HG02852 (cell line): ENCODE data around the gene LSM3.
"Not testable (repeated sequence)": the region's sequence is repeated elsewhere in the genome, so short reads cannot be mapped to it uniquely, and the experiment has no call there.

Experiments used
- ATAC-seq: cut with Tn5 transposase; IDR thresholded peaks from one replicate; pipeline ENCODE4 v1.9.1; 2021; ENCODE audit warnings: mild to moderate bottlenecking, moderate library complexity; ENCODE audit not compliant: unreplicated experiment

Gene LSM3

GRCh38 chr3:14216257-14217048, 37.8 kb downstream of the LSM3 start:
- no peak for ATAC-seq

GRCh38 chr3:14218355-14218754, 39.7 kb downstream of the LSM3 start:
- ATAC-seq, result no peak

- ATAC-seq, result no peak
Observed at GRCh38 chr3:14220933-14221332, 42.3 kb downstream of the LSM3 start.

GRCh38 chr3:14221902-14222301, 43.3 kb downstream of the LSM3 start:
- ATAC-seq, result no peak

- ATAC-seq, result no peak
Observed at GRCh38 chr3:14222457-14222856, 43.8 kb downstream of the LSM3 start.

- ATAC-seq, result no peak
Observed at GRCh38 chr3:14222900-14223594, 44.4 kb downstream of the LSM3 start.

- no peak for ATAC-seq
Observed at GRCh38 chr3:14223595-14223994, 45.0 kb downstream of the LSM3 start.

GRCh38 chr3:14224895-14225294, 46.3 kb downstream of the LSM3 start:
- ATAC-seq, result no peak

- ATAC-seq, result no peak
Observed at GRCh38 chr3:14225421-14225820, 46.8 kb downstream of the LSM3 start.

GRCh38 chr3:14226351-14226750, 47.7 kb downstream of the LSM3 start:
- not testable (repeated sequence) for ATAC-seq

- ATAC-seq, result no peak
Observed at GRCh38 chr3:14227856-14228255, 49.2 kb downstream of the LSM3 start.

GRCh38 chr3:14228681-14229470, 50.3 kb downstream of the LSM3 start:
- ATAC-seq, result no peak

- ATAC-seq, result not testable (repeated sequence)
Observed at GRCh38 chr3:14229695-14230094, 51.1 kb downstream of the LSM3 start.

- ATAC-seq, result no peak
Observed at GRCh38 chr3:14230729-14231128, 52.1 kb downstream of the LSM3 start.

GRCh38 chr3:14231145-14231990, 52.8 kb downstream of the LSM3 start:
- ATAC-seq, result no peak

- ATAC-seq, result no peak
Observed at GRCh38 chr3:14231998-14232501, 53.4 kb downstream of the LSM3 start.

- ATAC-seq, result no peak
Observed at GRCh38 chr3:14234251-14235002, 55.8 kb downstream of the LSM3 start.

GRCh38 chr3:14235003-14235911, 56.6 kb downstream of the LSM3 start:
- no peak for ATAC-seq

- ATAC-seq, result no peak
Observed at GRCh38 chr3:14235912-14236295, 57.3 kb downstream of the LSM3 start.
